HG03064 (cell line): ENCODE results near the gene DNAJC18.
"Not testable (repeated sequence)": the region's sequence is repeated elsewhere in the genome, so short reads cannot be mapped to it uniquely, and the experiment has no call there.

Experiments
- ATAC-seq: cut with Tn5 transposase; IDR thresholded peaks from one replicate; pipeline ENCODE4 v1.9.1; 2021; ENCODE audit warnings: low read depth; ENCODE audit not compliant: unreplicated experiment

Gene DNAJC18

GRCh38 chr5:139389701-139390638 is 49.4 kb downstream of the DNAJC18 start, which contains the start of gene MZB1:
MZB1 (minus strand) TSS chr5:139389913; CDS start chr5:139389856, 57 bp downstream.
- ATAC-seq: peak; percentile 22

GRCh38 chr5:139388198-139388821 is 51.0 kb downstream of the DNAJC18 start:
- no peak for ATAC-seq

GRCh38 chr5:139387611-139388197 is 51.6 kb downstream of the DNAJC18 start:
- no peak for ATAC-seq

- ATAC-seq: not testable (repeated sequence)
These were observed 52.4 kb downstream of the DNAJC18 start for GRCh38 chr5:139386956-139387355.

GRCh38 chr5:139386050-139386438 is 53.3 kb downstream of the DNAJC18 start:
- no peak for ATAC-seq

GRCh38 chr5:139385061-139386049 is 54.0 kb downstream of the DNAJC18 start:
- no peak for ATAC-seq

GRCh38 chr5:139384591-139385051 is 54.7 kb downstream of the DNAJC18 start:
- ATAC-seq: no peak

- no peak for ATAC-seq
These were observed 55.2 kb downstream of the DNAJC18 start for GRCh38 chr5:139383993-139384590.

- no peak for ATAC-seq
These were observed 55.9 kb downstream of the DNAJC18 start, which contains the start of gene SLC23A1 for GRCh38 chr5:139383275-139383992. SLC23A1 (minus strand) TSS chr5:139383297; CDS start chr5:139383253, 44 bp downstream.

- no peak for ATAC-seq
These were observed 56.5 kb downstream of the DNAJC18 start for GRCh38 chr5:139382807-139383206.

- no peak for ATAC-seq
These were observed 57.2 kb downstream of the DNAJC18 start for GRCh38 chr5:139381837-139382761.

- ATAC-seq: no peak
These were observed 59.5 kb downstream of the DNAJC18 start for GRCh38 chr5:139379626-139380449.

GRCh38 chr5:139378941-139379361 is 60.4 kb downstream of the DNAJC18 start:
- no peak for ATAC-seq

- ATAC-seq: no peak
These were observed 61.1 kb downstream of the DNAJC18 start for GRCh38 chr5:139378101-139378825.

- no peak for ATAC-seq
These were observed 62.1 kb downstream of the DNAJC18 start for GRCh38 chr5:139377226-139377625.

- ATAC-seq: no peak
These were observed 63.0 kb downstream of the DNAJC18 start for GRCh38 chr5:139376364-139376763.
